Lower leg skin (tissue), 4 donors: Measurements from ENCODE around the gene KCNMB2. TPM values are rescaled to one million over a fixed set of nuclear protein-coding genes. Genes with fewer than 3 reads are reported as not detected.
"Not testable (repeated sequence)": the region's sequence is repeated elsewhere in the genome, so short reads cannot be mapped to it uniquely, and the experiment has no call there.

Source experiments
- DNase-seq, 2 donors: peaks; one replicate each; pipeline ENCODE4 v3.0.0-alpha.2; 2019; ENCODE audit warnings: low spot score in 2 of 2
- H3K4me3 ChIP-seq: fragments of 200-600 bp; sonication (generic); 2 replicates; pipeline ENCODE4 v1.5.1; 2017; ENCODE audit warnings: mild to moderate bottlenecking, low read depth; ENCODE audit not compliant: poor library complexity, severe bottlenecking
- POLR2A ChIP-seq, 2 donors: fragments of 450-650 bp; IDR thresholded peaks; one replicate each; pipeline ENCODE4 v1.6.1; 2016 to 2017; ENCODE audit warnings: antibody characterized with exemption in 2 of 2, mild to moderate bottlenecking in 1 of 2, moderate library complexity in 1 of 2
- WGBS, 2 donors: methylation state at CpG; one replicate each; pipeline ENCODE4 v1.1.5; 2018; 5-methylcytosine and 5-hydroxymethylcytosine counted together
- intact Hi-C: fragments of 100-400 bp; cut with DNase I; formaldehyde crosslinking; loops from one replicate; pipeline ENCODE4 v1.15.0; 2023; ENCODE audit warnings: low total_unique reads
- total RNA-seq, 4 donors: library from RNA; depleted of rRNA; stranded (reverse); fragments of >200 nt; gene quantifications; one replicate each; pipeline ENCODE4 v1.1.0, GENCODE V29; 2016
- TF ChIP-seq, protein P1 (sequence below), 3 donors: fragments of 450-650 bp; IDR thresholded peaks; one replicate each; pipeline ENCODE4 v1.5.1; 2016; ENCODE audit warnings: antibody characterized with exemption in 3 of 3, mild to moderate bottlenecking in 3 of 3, moderate library complexity in 2 of 3

KCNMB2 gene
- total RNA-seq, 4 donors from 2014 or later = not detected

DNA sequence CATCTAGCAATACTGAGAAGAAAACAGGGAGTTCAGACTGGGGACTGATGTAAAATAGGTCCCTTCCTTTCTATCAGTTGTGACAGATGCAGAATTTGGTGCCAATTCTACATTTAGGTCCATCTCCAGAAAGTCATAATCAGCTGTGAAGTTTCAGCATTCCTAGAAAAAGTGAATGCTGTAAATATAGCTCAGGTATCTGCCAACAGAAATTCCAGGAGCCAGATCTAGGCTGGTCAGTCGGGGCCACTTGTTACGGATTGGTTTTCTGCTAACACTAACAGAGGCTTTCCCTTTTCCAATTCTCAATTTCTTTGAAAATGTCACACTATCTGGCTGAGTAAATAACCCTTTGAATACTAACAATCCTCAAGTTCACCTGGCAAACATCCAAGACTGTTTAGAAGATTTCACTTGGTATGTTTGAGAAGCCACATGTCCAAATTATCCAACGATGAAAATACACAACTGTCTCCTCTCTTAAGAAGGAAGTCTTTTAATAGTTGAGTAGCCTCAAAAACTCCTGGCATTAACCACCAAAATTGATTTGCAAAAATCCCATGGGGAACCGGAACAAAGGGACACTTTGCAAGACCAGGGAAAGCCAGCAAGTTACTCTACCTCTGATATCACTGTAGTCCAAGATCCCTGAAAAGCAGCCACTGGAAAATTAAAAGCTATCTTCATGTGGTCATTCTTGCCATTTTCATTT is 313.1 kb downstream of the KCNMB2 start:
- DNase-seq = no peak
- intact Hi-C loops = no loop called here
- no peak overlapping the region for H3K4me3 ChIP-seq
- no peak for TF ChIP-seq POLR2A (IDR thresholded peaks at IDR 0.05)
- TF ChIP-seq, protein P1, sequence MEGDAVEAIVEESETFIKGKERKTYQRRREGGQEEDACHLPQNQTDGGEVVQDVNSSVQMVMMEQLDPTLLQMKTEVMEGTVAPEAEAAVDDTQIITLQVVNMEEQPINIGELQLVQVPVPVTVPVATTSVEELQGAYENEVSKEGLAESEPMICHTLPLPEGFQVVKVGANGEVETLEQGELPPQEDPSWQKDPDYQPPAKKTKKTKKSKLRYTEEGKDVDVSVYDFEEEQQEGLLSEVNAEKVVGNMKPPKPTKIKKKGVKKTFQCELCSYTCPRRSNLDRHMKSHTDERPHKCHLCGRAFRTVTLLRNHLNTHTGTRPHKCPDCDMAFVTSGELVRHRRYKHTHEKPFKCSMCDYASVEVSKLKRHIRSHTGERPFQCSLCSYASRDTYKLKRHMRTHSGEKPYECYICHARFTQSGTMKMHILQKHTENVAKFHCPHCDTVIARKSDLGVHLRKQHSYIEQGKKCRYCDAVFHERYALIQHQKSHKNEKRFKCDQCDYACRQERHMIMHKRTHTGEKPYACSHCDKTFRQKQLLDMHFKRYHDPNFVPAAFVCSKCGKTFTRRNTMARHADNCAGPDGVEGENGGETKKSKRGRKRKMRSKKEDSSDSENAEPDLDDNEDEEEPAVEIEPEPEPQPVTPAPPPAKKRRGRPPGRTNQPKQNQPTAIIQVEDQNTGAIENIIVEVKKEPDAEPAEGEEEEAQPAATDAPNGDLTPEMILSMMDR (IDR thresholded peaks at IDR 0.05) = no peak
- 36 to 49% methylated on average over 4 of the region's 4 CpGs for WGBS, 2 donors

DNA sequence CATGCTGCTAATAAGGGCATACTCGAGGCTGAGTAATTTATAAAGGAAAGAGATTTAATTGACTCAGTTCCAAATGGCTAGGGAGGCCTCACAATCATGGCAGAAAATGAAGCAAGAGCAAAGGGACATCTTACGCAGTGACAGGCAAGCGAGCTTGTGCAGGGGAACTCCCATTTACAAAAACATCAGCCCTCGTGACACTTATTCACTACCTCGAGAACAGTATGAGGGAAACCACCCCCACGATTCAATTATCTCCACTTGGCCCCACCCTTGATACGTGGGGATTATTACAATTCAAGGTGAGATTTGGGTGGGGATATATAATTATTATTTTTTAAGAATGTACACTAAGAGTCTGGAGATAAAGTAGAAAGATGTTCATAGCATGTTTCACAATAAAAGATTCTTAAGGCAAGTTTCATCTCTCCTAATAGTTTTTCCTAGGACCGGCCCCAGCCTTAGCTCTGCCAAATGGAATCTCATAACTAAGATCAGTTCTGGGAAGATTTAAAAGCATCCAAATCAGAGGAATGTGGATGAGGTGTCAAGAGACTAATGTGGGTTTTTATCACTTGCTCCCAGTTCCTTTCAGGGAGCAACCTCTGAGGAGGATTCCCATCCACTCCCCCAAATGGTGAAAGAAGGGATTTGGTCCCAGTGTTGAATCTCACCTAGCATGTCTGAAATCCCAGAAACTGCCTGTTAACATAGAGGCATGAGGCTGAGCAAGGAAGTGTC is 314.4 kb downstream of the KCNMB2 start:
- peak in 1 of 2 donors; percentile 24 for DNase-seq
- TF ChIP-seq, protein P1 (IDR thresholded peaks at IDR 0.05) = no peak
- TF ChIP-seq POLR2A (IDR thresholded peaks at IDR 0.05) = no peak
- H3K4me3 ChIP-seq = no peak overlapping the region
- WGBS, 2 donors = 80 to 86% methylated on average over 8 of the region's 8 CpGs
- intact Hi-C loops = no loop called here

DNA sequence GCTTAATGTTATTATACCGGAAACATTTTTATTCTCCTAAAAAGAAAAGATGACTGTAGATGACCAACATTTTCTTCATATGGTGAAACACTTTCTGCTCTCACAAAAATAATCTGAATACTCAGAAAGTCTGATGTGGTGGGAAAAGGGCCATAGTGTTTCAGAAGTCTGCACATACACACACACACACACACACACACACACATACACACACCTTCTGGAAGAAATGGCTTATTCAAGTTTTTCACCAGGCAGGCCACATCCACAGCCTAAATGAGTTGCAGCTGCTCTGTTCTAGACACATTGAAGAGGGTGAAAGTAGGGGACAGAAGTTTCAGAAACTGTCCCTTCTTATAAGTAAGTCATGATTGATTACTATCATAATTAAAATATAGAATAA is 315.3 kb downstream of the KCNMB2 start:
- intact Hi-C loops = no loop called here
- WGBS, 2 donors = 90 to 100% methylated on average over 1 of the region's 1 CpG
- no peak overlapping the region for H3K4me3 ChIP-seq
- TF ChIP-seq POLR2A (IDR thresholded peaks at IDR 0.05) = no peak
- TF ChIP-seq, protein P1 (IDR thresholded peaks at IDR 0.05) = no peak
- no peak for DNase-seq

DNA sequence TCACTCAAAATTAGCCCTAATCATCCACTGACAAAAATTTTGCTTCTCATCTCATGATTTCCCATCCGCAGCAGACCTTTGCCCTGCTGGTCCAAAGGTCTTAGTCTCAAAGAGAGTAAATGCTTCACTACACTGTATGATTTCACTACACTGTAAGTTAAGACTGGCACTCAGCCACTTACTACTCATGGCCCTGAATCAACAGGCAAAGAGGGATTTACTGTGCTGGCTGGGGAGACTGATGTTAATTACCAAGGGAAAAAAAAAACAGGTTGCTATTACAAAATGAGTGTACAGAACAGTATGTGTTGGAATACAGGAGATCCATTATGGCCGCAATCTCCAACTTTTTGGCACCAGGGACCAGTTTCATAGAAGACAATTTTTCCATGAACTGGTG is 320.6 kb downstream of the KCNMB2 start:
- no peak overlapping the region for H3K4me3 ChIP-seq
- 82 to 84% methylated on average over 2 of the region's 2 CpGs for WGBS, 2 donors
- no peak for DNase-seq
- TF ChIP-seq, protein P1 (IDR thresholded peaks at IDR 0.05) = no peak
- no peak for TF ChIP-seq POLR2A (IDR thresholded peaks at IDR 0.05)
- intact Hi-C loops = no loop called here

DNA sequence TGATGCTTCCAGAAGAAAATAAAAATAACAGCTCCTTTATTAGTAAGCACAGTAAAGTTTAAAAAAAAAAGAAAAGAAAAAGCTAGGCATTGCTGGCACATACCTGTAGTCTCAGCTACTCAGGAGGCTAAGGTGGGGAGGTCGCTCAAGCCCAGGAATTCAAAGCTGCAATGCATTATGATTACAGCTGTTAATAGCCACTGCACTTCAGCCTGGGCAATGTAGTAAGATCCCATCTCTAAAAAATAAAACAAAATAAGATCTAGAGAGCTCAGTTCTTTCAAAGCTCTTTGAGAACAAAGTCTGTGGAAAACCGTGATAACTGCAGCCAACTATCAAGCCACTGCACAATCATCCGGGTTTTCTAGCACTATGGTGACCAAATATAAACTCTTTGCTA is 323.1 kb downstream of the KCNMB2 start:
- no peak overlapping the region for H3K4me3 ChIP-seq
- intact Hi-C loops = no loop called here
- no peak for TF ChIP-seq POLR2A (IDR thresholded peaks at IDR 0.05)
- TF ChIP-seq, protein P1 (IDR thresholded peaks at IDR 0.05) = no peak
- DNase-seq = no peak
- WGBS, 2 donors = 82 to 87% methylated on average over 3 of the region's 3 CpGs

DNA sequence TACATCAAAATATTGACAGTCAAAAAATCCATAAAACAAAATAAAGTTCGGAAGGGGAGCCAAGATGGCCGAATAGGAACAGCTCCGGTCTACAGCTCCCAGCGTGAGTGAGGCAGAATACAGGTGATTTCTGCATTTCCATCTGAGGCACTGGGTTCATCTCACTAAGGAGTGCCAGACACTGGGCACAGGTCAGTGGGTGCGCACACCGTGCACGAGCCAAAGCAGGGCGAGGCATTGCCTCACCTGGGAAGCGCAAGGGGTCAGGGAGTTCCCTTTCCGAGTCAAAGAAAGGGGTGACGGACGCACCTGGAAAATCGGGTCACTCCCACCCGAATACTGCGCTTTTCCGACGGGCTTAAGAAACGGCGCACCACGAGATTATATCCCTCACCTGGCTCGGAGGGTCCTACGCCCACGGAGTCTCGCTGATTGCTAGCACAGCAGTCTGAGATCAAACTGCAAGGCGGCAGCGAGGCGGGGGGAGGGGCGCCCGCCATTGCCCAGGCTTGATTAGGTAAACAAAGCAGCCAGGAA is 323.7 kb downstream of the KCNMB2 start:
- intact Hi-C loops, H3K4me3 ChIP-seq, DNase-seq: not testable (repeated sequence)
- 87 to 89% methylated on average over 29 of the region's 29 CpGs for WGBS, 2 donors
